IMR-90 (cell line): Measurements from ENCODE around the gene TMEM72. TPM values are rescaled to one million over a fixed set of nuclear protein-coding genes. Genes with fewer than 3 reads are reported as not detected.

ENCODE experiments used
- ATAC-seq: fragments of 200-7000 bp; cut with Tn5 transposase; 2 replicates; pipeline ENCODE4 v1.9.1; 2020; ENCODE audit warnings: low read depth, mild to moderate bottlenecking, moderate library complexity
- BruUV-seq: library from RNA; stranded (reverse); fragments of 400-500 nt; replicated peaks from 2 replicates; lab custom pipeline; 2021; lab: Mats Ljungman, UMichigan
- CTCF ChIA-PET: fragments of 300-600 bp; formaldehyde crosslinking; extraction: SDS; loops from one replicate; lab custom pipeline; 2021; ENCODE audit warnings: antibody characterized with exemption; lab: Yijun Ruan, JAX
- POLR2A ChIA-PET: fragments of 300-600 bp; sonication (Branson Sonifier 250); formaldehyde crosslinking; loops from one replicate; lab custom pipeline; 2022; ENCODE audit warnings: antibody characterized with exemption; ENCODE audit not compliant: unreplicated experiment; lab: Charles Lee
- DNase-seq: peaks from one replicate; pipeline ENCODE4 v3.0.0; 2013
- H2AFZ ChIP-seq: replicated peaks from 2 replicates; pipeline ENCODE3; 2013; ENCODE audit warnings: low read length, mild to moderate bottlenecking; ENCODE audit not compliant: poor library complexity
- H2AK5ac ChIP-seq: 2 replicates; pipeline ENCODE4 v1.6.1; 2013; ENCODE audit warnings: low read depth, low read length, inconsistent platforms
- H2AK9ac ChIP-seq: replicated peaks from 2 replicates; pipeline ENCODE3; 2013; ENCODE audit warnings: mild to moderate bottlenecking, low read depth, low read length, moderate library complexity; ENCODE audit not compliant: poor library complexity
- H2BK120ac ChIP-seq: 2 replicates; pipeline ENCODE4 v1.6.1; 2013; ENCODE audit warnings: low read depth, low read length, inconsistent platforms
- H2BK15ac ChIP-seq: 3 replicates; pipeline ENCODE4 v1.6.1; 2013; ENCODE audit warnings: low read depth, low read length, inconsistent platforms
- H2BK20ac ChIP-seq: 2 replicates; pipeline ENCODE4 v1.6.1; 2013; ENCODE audit warnings: low read depth, mild to moderate bottlenecking, inconsistent platforms, low read length, moderate library complexity
- H2BK5ac ChIP-seq: 2 replicates; pipeline ENCODE4 v1.6.1; 2013; ENCODE audit warnings: mild to moderate bottlenecking, low read depth, low read length, inconsistent platforms; ENCODE audit not compliant: poor library complexity, severe bottlenecking
- H3K14ac ChIP-seq: replicated peaks from 2 replicates; pipeline ENCODE4 v1.6.1; 2013; ENCODE audit warnings: low read depth, low read length, inconsistent platforms
- H3K18ac ChIP-seq: 2 replicates; pipeline ENCODE4 v1.6.1; 2013; ENCODE audit warnings: low read depth, low read length, control low read depth
- H3K23ac ChIP-seq: 2 replicates; pipeline ENCODE4 v1.6.1; 2013; ENCODE audit warnings: low read depth, low read length, inconsistent platforms
- H3K27ac ChIP-seq: 2 replicates; pipeline ENCODE4 v1.5.1; 2013; ENCODE audit warnings: mild to moderate bottlenecking, control low read depth, low read length; ENCODE audit not compliant: insufficient read depth
- H3K27me3 ChIP-seq: 2 replicates; pipeline ENCODE4 v1.6.1; 2013; ENCODE audit warnings: low read length; ENCODE audit not compliant: control insufficient read depth, insufficient read depth
- H3K36me3 ChIP-seq: 2 replicates; pipeline ENCODE4 v1.6.1; 2013; ENCODE audit warnings: low read length, mixed read lengths; ENCODE audit not compliant: control insufficient read depth, insufficient read depth
- H3K4ac ChIP-seq: 2 replicates; pipeline ENCODE4 v1.6.1; 2013; ENCODE audit warnings: low read depth, low read length, inconsistent platforms
- H3K4me1 ChIP-seq: 2 replicates; pipeline ENCODE4 v1.6.1; 2013; ENCODE audit warnings: low read length, mixed read lengths; ENCODE audit not compliant: control insufficient read depth, insufficient read depth
- H3K4me2 ChIP-seq: 2 replicates; pipeline ENCODE4 v1.6.1; 2013; ENCODE audit warnings: low read depth, mild to moderate bottlenecking, control low read depth, low read length, moderate library complexity
- H3K4me3 ChIP-seq: 2 replicates; pipeline ENCODE4 v1.5.1; 2013; ENCODE audit warnings: low read depth, mild to moderate bottlenecking, control low read depth, low read length, moderate library complexity; ENCODE audit not compliant: insufficient read depth
- H3K56ac ChIP-seq: 2 replicates; pipeline ENCODE4 v1.6.1; 2013; ENCODE audit warnings: low read length, inconsistent platforms; ENCODE audit not compliant: insufficient read depth; ENCODE audit errors: extremely low read depth
- H3K79me1 ChIP-seq, 2 experiments: 2 replicates each; pipeline ENCODE4 v1.6.1; 2013; ENCODE audit warnings: low read length in 2 of 2, inconsistent platforms in 1 of 2, low read depth in 1 of 2
- H3K9ac ChIP-seq: 2 replicates; pipeline ENCODE4 v1.6.1; 2013; ENCODE audit warnings: low read depth, low read length, control low read depth
- H3K9me1 ChIP-seq: 2 replicates; pipeline ENCODE4 v1.6.1; 2013; ENCODE audit warnings: low read length, inconsistent platforms; ENCODE audit not compliant: insufficient read depth
- H3K9me3 ChIP-seq: 2 replicates; pipeline ENCODE4 v1.6.1; 2013; ENCODE audit warnings: low read length; ENCODE audit not compliant: control insufficient read depth, insufficient read depth
- H4K20me1 ChIP-seq: 2 replicates; pipeline ENCODE4 v1.6.1; 2013; ENCODE audit warnings: low read length, inconsistent platforms; ENCODE audit not compliant: insufficient read depth
- H4K5ac ChIP-seq: 2 replicates; pipeline ENCODE4 v1.6.1; 2013; ENCODE audit warnings: mild to moderate bottlenecking, low read depth, low read length, control low read depth
- H4K8ac ChIP-seq, 2 experiments: 2 replicates each; pipeline ENCODE4 v1.6.1; 2013; ENCODE audit warnings: low read depth in 2 of 2, low read length in 2 of 2, control low read depth in 1 of 2, inconsistent platforms in 1 of 2
- H4K91ac ChIP-seq: 2 replicates; pipeline ENCODE4 v1.6.1; 2013; ENCODE audit warnings: low read depth, low read length, inconsistent platforms; ENCODE audit not compliant: insufficient read depth
- CEBPB ChIP-seq: IDR thresholded peaks from 2 replicates; pipeline ENCODE4 v1.6.1; 2012; ENCODE audit warnings: low read depth, low read length, improper control_type of control experiment
- FOS ChIP-seq: fragments of 150-350 bp; IDR thresholded peaks from 2 replicates; pipeline ENCODE4 v1.6.1; 2016; ENCODE audit warnings: low read depth, low read length
- MAFK ChIP-seq: IDR thresholded peaks from 2 replicates; pipeline ENCODE4 v1.6.1; 2012; ENCODE audit warnings: low read depth, low read length, improper control_type of control experiment
- MAZ ChIP-seq: IDR thresholded peaks from 2 replicates; pipeline ENCODE4 v1.6.1; 2012; ENCODE audit warnings: low read depth, mild to moderate bottlenecking, low read length, improper control_type of control experiment, moderate library complexity, borderline replicate concordance
- NFE2L2 ChIP-seq: fragments of 150-350 bp; IDR thresholded peaks from 2 replicates; pipeline ENCODE4 v1.6.1; 2016; ENCODE audit warnings: low read depth, mild to moderate bottlenecking, low read length
- POLR2A ChIP-seq: IDR thresholded peaks from 2 replicates; pipeline ENCODE4 v1.6.1; 2012; ENCODE audit warnings: mild to moderate bottlenecking, low read depth, low read length
- RAD21 ChIP-seq: IDR thresholded peaks from 2 replicates; pipeline ENCODE4 v1.6.1; 2012; ENCODE audit warnings: low read length, improper control_type of control experiment
- RFX5 ChIP-seq: IDR thresholded peaks from 2 replicates; pipeline ENCODE4 v1.8.0; 2012; ENCODE audit warnings: low read depth, mild to moderate bottlenecking, low read length, moderate library complexity
- SMC3 ChIP-seq: fragments of 150-350 bp; IDR thresholded peaks from 2 replicates; pipeline ENCODE4 v1.6.1; 2016; ENCODE audit warnings: low read depth, mild to moderate bottlenecking, antibody characterized with exemption, low read length, moderate library complexity
- WGBS, 2 experiments: methylation state at CpG; one replicate each; pipeline versions ENCODE4 v1.1.5 to v1.1.7; 2013; ENCODE audit warnings: missing lambda C conversion rate in 2 of 2; ENCODE audit not compliant: insufficient read length in 1 of 2; ENCODE audit errors: extremely low coverage in 2 of 2; 5-methylcytosine and 5-hydroxymethylcytosine counted together
- dilution Hi-C: fragments of 300-500 bp; cut with HindIII; formaldehyde crosslinking; loops from one replicate; pipeline ENCODE4 v1.14.3; 2018; ENCODE audit warnings: low sequenced_read_pairs; ENCODE audit not compliant: unreplicated experiment
- in situ Hi-C: fragments of 300-500 bp; cut with MboI; formaldehyde crosslinking; loops from 3 replicates; pipeline ENCODE4 v1.14.3; 2019; ENCODE audit warnings: low sequenced_read_pairs, inconsistent platforms, mixed read lengths
- intact Hi-C: fragments of 100-400 bp; cut with micrococcal nuclease; formaldehyde crosslinking; loops from 2 replicates; pipeline ENCODE4 v1.10.0; 2022
- polyA plus RNA-seq, 3 experiments: library from polyadenylated mRNA; depleted of rRNA; stranded (reverse); fragments of >200 nt; gene quantifications; 2 replicates each; pipeline ENCODE4 v1.2.3, GENCODE V29; 2012; ENCODE audit warnings: low replicate concordance in 1 of 3
- total RNA-seq: library from RNA; depleted of rRNA; stranded (reverse); fragments of >200 nt; gene quantifications from 2 replicates; pipeline ENCODE4 v1.2.3, GENCODE V29; 2012
- TF ChIP-seq, protein P1 (sequence below): conservative IDR thresholded peaks from 2 replicates; pipeline ENCODE4 v1.5.1; 2012; ENCODE audit warnings: mild to moderate bottlenecking, low read depth, low read length, improper control_type of control experiment
- TF ChIP-seq, protein P2 (sequence below): fragments of 150-350 bp; IDR thresholded peaks from 2 replicates; pipeline ENCODE4 v1.6.1; 2017; ENCODE audit warnings: mild to moderate bottlenecking, antibody characterized with exemption, low read length, low read depth

The TMEM72 gene
- total and polyA plus RNA-seq, 2 of the 4 experiments (the other 2 are of a cell fraction), result not detected

GRCh38 chr10:44967616-44968015 lies 56.5 kb downstream of the TMEM72 start:
- TF ChIP-seq, protein P1, sequence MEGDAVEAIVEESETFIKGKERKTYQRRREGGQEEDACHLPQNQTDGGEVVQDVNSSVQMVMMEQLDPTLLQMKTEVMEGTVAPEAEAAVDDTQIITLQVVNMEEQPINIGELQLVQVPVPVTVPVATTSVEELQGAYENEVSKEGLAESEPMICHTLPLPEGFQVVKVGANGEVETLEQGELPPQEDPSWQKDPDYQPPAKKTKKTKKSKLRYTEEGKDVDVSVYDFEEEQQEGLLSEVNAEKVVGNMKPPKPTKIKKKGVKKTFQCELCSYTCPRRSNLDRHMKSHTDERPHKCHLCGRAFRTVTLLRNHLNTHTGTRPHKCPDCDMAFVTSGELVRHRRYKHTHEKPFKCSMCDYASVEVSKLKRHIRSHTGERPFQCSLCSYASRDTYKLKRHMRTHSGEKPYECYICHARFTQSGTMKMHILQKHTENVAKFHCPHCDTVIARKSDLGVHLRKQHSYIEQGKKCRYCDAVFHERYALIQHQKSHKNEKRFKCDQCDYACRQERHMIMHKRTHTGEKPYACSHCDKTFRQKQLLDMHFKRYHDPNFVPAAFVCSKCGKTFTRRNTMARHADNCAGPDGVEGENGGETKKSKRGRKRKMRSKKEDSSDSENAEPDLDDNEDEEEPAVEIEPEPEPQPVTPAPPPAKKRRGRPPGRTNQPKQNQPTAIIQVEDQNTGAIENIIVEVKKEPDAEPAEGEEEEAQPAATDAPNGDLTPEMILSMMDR, result no peak
- TF ChIP-seq MAFK, result no peak
- TF ChIP-seq POLR2A, result no peak
- no peak for TF ChIP-seq RFX5
- TF ChIP-seq RAD21, result no peak
- TF ChIP-seq SMC3, result no peak
- no peak for TF ChIP-seq FOS
- TF ChIP-seq, protein P2, sequence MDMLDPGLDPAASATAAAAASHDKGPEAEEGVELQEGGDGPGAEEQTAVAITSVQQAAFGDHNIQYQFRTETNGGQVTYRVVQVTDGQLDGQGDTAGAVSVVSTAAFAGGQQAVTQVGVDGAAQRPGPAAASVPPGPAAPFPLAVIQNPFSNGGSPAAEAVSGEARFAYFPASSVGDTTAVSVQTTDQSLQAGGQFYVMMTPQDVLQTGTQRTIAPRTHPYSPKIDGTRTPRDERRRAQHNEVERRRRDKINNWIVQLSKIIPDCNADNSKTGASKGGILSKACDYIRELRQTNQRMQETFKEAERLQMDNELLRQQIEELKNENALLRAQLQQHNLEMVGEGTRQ, result no peak
- no peak for TF ChIP-seq CEBPB
- TF ChIP-seq MAZ, result no peak
- TF ChIP-seq NFE2L2, result no peak
- no TSS peak for BruUV-seq
- no peak overlapping the region for H3K23ac ChIP-seq
- peak overlapping the region; percentile 78; the same call in 1 of the 2 replicates for H3K14ac ChIP-seq
- H3K4ac ChIP-seq, result 0 out of 2 replicates have a peak overlapping the region, but pooled peaks have one; percentile 58
- POLR2A ChIA-PET, result no interaction called here
- peaks cover 11% of the 10 kb centered on the region for H3K9me1 ChIP-seq
- CTCF ChIA-PET, result no interaction called here
- H4K20me1 ChIP-seq, result no peaks in the 10 kb centered on the region
- peak overlapping the region; percentile 6; the same call in 1 of the 2 replicates for H4K91ac ChIP-seq
- intact Hi-C loops, result no loop called here
- no peak overlapping the region for H4K5ac ChIP-seq
- ATAC-seq (no peak), DNase-seq (no peak)
- no peaks in the 10 kb centered on the region for H3K9me3 ChIP-seq
- no peak overlapping the region for H3K18ac ChIP-seq
- H2BK5ac ChIP-seq, result no peak overlapping the region
- peak overlapping the region; percentile 18 for H2AFZ ChIP-seq
- H3K36me3 ChIP-seq, result peaks cover 10% of the 10 kb centered on the region; the same call in 1 of the 2 replicates
- H3K4me1 ChIP-seq, result peaks cover 32% of the 10 kb centered on the region
- no peaks in the 10 kb centered on the region for H3K27me3 ChIP-seq
- no peak overlapping the region for H3K56ac ChIP-seq
- no peak overlapping the region for H3K4me2 ChIP-seq
- H2BK20ac ChIP-seq, result no peak overlapping the region
- H3K79me1 ChIP-seq, result peaks cover 0 to 12% of the 10 kb centered on the region in 2 experiments; a peak in 1 of 4 replicates
- H2BK15ac ChIP-seq, result no peak overlapping the region
- no peak overlapping the region for H2BK120ac ChIP-seq
- H2AK5ac ChIP-seq, result no peak overlapping the region
- no peak overlapping the region for H3K4me3 ChIP-seq
- 100% methylated on average over 1 of the region's 4 CpGs; no CpG with 5 or more reads in 1 of the 2 experiments for WGBS, 2 experiments
- H4K8ac ChIP-seq, result no peak overlapping the region; a peak in 1 of 4 replicates
- dilution Hi-C loops, result no loop called here
- H2AK9ac ChIP-seq, result peak overlapping the region; percentile 30
- H3K9ac ChIP-seq, result no peak overlapping the region
- in situ Hi-C loops, result no loop called here
- H3K27ac ChIP-seq, result no peak overlapping the region
